HG03039 (cell line): Measurements from ENCODE around the gene MTOR.
"Not testable (repeated sequence)": the region's sequence is repeated elsewhere in the genome, so short reads cannot be mapped to it uniquely, and the experiment has no call there.

Experiments
- ATAC-seq: cut with Tn5 transposase; IDR thresholded peaks from one replicate; pipeline ENCODE4 v1.9.1; 2021; ENCODE audit warnings: mild to moderate bottlenecking, moderate library complexity; ENCODE audit not compliant: unreplicated experiment

The MTOR gene

DNA sequence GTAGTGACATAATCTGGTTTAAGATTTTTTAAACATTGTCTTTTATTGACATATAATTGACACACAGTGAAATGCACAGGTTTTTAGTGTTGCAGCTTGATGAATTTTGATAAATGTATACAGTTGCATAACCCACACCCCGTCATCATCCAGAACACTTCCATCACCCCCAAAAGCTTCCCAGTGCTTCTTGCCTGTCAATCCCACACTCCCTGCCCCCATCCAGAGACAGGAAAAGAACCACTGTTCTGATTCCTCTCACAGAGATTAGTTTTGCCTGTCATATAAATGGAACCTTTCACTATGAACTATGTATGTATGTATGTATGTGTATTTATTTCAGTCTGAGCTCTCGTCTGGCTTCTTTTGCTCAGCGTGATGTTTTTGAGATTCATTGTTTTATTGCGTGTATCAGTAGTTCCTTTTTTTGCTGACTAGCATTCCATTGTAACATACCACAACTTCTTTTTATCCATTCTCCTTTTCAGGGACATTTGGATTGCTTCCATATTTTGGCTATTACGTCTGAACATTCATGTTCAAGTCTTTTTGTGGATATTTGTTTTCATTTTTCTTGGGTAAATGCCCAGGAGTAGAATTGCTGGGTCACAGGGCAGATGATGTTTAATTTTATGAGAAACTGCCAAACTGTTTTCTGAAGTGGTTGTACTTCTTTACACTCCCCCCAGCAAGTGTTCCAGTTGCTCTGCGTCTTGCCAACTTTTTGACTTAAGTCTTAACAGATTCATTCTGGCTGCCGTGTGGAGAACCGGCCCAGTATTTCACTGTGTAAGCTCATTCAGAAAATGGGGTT lies 19.4 kb upstream of the MTOR start:
- ATAC-seq, result no peak

DNA sequence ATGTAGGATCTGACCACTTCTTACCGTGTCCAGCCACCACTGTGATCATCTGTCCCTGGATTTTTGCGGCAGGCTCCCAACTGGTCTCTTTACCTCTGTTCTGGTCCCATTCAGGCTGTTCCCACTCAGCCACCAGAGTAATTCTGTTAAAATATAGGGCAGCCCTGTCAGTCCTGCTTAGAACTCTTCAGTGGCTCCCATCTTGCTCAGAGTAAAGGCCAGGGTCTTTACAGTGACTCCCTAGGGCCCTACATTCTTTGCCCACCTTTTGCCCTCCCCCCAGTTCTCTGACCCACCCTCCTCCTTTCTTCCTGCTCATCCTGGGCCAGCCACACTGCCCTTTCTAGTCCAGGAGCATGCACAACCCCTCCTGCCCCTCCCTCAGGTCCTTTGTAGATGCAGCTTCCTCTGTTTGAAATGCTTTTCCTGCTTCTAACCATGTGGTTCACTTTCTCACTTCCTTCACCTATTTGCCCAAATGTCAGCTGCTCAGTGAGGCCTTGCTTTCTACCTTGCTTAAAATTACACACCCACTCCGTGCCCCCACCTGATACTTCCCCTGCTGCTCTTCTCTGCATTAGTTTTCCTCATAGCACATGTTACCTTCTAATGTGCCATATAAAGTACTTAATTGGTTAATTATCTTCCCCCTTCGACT lies 18.5 kb upstream of the MTOR start:
- no peak for ATAC-seq

DNA sequence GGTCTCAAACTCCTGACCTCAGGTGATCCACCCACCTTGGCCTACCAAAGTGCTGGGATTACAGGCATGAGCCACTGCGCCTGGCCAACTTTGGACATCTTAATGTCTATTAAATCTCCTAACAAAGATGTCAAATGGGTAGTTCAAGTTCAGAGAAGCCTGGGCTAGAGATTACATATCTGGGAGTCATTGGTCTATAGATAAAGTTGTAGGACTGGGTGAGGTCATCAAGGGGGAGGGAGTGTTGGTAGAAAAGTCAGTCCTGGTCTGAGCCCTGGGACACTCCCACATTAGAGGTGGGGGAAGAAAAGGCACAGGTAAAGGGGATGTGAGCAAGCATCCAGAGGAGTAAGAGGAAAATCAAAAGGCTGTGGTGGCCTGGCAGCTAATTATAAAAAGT lies 17.3 kb upstream of the MTOR start:
- no peak for ATAC-seq

DNA sequence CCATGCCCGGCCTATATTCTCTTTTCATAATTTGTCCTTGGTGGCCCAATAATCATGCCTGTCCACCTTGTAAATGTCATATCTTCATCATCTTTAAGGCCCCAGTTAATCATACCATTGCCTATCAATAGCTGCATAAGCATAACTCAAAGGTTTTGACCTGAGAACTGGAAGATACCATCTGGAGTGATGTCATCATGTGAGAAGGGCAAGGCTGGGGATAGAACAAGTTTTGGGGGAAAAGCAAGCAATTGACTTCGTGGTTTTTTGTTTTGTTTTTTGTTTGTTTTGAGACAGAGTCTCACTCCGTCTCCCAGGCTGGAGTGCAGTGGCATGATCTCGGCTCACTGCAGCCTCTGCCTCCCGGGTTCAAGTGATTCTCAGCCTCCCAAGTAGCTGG lies 16.8 kb upstream of the MTOR start:
- no peak for ATAC-seq

DNA sequence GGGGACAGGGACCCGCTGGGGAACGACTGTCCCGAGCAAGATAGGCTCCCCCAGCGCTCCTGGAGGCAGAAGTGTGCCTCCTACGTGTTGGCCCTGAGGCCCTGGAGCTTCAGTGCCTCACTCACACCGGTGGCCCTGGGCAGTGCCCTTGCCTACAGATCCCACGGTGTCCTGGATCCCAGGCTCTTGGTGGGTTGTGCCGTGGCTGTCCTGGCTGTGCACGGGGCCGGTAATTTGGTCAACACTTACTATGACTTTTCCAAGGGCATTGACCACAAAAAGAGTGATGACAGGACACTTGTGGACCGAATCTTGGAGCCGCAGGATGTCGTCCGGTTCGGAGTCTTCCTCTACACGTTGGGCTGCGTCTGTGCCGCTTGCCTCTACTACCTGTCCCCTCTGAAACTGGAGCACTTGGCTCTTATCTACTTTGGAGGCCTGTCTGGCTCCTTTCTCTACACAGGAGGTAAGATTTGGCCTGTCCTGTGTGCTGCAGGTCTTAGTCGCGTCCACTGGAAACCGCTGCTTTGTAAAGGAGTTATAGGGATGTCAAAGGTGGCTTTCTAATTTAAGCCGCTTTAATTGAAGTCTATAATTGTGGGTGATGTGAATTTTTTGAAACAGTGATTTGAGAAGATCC lies 11.4 kb upstream of the MTOR start:
- ATAC-seq, result peak; percentile 20

DNA sequence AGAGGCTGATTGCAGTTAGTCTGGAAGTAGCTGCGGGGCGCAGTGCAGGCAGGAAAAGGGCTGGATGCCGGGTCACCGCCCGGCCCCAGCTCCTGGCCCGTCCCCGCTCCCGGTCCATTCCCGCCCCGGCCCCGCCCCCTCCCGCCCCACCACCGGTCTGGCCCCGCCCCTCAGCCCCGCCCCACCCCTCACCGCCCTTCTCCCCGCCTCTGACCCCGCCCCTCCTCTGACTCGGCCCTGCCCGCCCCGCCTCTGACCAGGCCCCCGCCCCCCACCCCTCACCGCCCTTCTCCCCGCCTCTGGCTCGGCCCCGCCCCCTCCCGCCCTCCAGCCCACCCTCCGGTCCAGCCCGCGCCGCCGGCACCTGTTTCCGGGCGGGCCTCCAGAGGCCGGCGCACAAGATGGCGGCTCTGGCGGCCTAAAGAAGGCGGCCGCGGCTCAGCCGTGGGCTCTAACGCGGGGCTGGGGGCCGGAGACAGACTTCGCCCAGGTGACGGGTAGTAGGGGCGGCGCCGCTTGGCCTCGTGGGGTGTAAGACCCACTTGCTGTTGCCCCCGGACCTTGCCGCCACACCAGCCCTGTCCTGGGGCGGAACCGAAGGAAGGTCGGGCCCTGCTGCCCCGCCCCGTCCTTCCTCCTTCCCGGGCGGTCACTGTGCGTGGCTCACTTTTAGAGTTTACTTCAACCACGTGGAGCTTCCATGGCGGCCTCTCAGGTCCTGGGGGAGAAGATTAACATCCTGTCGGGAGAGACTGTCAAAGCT lies 10.7 kb upstream of the MTOR start, which contains the start of gene UBIAD1:
TSS of gene UBIAD1 (plus strand) at position 367 of the 763 bp plus-strand sequence. CDS start at position 701, 334 bp downstream.
- ATAC-seq, result peak; percentile 70

DNA sequence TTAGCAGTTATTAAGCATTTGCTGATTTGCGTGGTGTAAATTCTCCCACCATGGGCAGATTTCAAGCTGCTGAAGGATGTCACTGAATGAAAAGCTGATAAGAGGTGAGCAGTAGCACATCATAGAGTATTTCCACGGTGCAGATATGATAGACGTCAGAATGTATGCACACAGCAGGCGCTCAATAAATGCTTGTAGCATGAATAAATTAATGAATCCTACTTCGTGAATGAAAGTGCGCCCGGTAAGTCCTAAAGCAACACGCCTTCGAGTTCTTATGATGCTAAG lies 10.1 kb upstream of the MTOR start:
- ATAC-seq, result no peak

DNA sequence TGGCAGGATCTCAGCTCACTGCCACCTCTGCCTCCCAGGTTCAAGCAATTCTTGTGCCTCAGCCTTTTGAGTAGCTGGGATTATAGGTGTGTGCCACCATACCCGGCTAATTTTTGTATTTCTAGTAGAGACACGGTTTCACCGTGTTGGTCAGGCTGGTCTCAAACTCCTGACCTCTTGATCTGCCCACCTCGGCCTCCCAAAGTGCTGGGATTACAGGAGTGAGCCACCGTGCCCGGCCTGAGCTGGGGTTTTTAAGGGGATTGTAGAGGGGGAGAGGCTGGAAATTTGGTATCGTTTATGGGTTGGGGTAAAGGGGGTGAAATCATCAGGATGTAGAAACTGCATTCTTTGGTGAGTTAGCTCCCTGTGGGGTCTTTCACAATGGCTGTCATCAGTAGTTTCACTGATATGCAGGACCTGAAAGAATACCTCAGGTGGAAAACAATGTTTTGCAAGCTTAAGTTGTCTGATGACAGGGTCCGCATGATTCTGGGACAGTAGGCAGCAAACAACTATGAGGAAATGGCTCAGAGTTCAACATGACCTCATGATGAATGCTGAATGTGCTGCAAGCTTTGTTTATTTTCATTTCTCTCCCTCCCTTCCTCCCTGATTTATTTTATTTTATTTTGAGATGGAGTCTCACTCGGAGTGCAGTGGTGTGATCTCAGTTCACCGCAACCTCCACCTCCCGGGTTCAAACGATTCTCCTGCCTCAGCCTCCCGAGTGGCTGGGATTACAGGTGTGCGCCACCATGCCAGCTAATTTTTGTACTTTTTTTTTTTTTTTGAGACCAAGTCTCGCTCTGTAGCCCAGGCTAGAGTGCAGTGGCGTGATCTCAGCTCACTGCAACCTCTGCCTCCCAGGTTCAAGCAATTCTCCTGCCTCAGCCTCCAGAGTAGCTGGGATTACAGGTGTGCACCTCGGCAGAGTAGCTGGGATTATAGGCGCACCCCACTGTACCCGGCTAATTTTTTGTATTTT lies 5.3 kb upstream of the MTOR start:
- ATAC-seq, result not testable (repeated sequence)

DNA sequence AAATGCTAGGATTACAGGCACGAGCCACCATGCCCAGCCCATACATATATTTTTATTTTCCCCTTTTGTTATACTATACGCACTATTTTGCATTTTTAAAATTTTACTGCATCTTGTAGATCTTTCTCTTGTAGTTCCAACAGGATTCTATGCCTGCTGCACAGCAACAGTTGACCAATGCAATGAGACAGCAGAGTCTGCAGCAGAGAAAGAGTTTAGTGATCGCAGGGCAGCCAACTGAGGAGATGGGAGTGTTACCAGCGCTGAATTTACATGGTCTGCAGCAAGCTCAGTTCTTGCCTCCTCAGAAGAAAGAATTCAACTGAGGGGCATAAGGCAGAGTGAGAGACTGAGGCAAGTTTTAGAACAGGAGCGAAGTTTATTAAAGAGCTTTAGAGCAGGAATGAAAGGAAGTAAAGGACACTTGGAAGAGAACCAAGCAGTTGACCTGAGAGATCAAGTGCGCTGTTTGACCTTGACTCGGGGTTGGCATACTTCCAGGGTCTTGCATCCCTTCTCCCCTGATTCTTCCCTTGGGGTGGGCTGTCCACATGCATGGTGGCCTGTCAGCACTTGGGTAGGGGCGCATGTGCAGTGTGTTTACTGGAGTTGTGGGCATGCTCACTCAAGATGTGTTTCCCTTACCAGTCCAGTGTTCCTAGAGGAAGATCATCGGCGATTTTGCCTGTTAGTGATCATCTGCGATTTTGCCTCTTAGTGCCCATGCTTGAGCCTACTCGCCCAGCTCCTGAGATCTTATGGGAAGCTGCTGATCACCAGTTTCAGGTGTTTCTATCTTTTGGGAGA lies 4.1 kb upstream of the MTOR start:
- ATAC-seq, result no peak

DNA sequence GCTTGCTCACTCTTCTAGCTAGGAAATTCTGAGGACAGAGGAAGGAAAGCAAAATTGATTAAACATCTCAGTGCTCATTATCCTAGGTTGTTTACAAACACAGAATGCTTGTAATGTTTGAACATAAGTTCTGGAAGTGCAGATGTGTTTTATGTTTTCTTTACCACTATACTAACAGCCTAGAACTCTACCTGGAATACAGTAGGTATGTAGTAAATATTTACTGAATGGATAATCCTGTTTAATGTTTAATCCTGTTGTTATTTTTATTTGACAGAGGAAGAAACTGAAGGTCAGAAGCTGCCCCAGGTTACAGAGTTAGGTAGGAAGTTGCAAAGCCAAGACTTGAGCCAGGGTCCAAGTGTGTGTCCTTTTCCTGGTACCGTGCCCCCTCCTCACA lies 6.1 kb downstream of the MTOR start:
- no peak for ATAC-seq

DNA sequence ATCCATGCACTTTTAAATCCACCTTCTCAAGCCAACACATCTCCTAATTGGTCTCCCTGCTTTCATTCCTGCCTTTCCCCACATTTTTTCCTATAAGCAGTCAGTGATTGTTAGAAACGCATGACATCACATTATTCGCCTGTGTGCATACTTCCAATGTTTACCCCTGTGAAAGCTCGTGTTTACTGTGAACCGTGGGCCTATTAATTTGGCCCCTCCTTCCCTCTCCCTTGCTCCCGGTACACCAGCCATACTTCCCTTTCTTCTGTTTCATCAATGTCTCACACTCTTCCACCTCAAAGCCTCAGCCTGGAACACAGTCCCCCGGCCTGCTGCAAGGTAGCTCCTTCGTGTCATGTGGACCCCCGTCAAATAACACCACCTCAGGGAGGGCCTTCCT lies 9.1 kb downstream of the MTOR start:
- ATAC-seq, result no peak

DNA sequence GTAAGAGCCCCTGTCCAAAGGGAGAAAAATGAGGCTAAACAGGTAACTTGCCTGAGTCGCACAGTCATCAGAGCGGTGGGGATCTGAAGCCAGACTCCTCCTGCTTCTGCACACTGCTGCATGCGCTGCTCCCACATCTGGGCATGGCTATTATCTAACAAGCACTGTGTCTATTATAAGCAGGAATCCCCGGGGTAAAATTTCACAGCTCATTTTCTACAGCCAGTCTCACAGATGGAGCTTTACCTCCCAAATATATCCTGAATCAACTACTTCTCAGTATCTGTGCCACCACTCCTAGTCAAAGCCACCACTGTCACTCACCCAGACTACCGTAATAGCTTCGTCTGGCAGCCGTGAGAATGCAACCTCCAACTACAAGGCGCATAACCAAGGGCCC lies 9.8 kb downstream of the MTOR start:
- no peak for ATAC-seq

DNA sequence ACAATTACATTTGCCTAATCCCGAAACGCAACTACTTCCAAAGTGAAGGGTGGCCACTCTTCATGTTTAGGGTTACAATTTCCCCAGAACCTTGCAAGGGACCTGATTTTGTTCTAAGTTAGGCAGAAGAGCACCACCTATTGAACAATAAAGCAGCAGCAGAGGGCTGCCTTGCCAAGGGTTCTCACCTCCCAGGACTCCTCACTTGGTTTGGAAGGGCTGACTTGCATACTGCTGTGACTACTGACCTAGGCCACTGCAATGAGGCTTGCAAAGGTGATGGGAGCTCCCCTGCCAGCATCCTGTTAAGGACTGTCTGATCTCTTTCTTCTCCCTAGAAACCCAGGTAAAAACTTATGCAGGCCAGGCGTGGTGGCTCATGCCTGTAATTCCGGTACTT lies 14.2 kb downstream of the MTOR start:
- no peak for ATAC-seq

DNA sequence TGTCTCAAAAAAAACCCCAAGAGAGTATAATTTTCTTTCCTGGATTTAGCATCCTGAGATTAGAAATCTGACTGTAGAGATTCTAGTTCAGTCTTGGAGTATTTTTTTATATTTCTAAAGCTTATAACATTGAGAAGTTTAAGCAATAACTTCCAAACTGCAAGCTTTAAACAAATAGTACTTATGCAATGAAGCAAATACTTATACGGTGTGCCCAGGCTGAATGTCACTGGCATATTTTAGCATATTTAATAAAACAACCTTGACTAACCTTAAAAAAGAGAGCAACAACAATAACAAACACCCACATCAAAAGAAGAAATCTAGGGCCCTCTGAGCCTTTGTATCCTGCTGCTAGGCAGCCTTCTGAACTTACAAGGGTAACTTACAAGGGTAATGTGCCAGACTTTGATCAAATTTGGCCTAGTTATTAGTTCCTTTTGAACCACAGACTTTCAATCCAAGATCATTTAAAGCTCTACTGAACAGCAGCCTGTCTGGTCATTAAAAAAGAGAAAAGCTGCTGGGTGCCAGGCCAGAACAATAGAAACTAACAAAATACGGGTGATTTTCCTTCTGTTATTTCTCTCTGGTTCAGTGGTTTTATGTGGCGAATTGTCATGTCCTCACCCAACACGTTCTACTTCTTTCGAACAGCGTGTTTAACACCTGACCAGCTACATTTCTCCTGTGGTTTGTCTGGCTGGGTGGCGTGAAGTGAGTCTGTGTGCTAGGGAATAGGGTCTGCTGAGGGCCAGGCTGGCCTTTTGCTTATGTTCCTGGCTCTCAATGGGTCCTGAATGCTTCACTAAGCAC lies 16.2 kb downstream of the MTOR start:
- ATAC-seq, result no peak

DNA sequence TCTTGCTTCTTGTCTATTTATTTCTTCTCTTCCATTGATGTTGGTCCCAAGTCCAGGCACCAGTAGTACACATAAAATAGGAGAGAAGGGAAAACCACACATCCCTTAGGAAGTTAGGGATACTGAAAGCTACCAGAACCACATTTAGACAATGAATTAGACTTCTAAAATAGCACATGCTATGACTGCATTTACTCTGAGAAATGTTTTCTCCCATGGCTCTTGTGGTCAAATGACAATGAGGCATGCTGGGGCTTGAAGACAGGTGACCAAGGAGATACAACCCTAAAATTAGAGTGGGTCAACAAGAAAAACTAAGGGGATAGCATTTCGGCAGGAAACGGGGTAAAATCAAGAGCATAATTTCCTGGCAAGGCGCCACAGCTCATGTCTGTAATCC lies 17.1 kb downstream of the MTOR start:
- ATAC-seq, result no peak

DNA sequence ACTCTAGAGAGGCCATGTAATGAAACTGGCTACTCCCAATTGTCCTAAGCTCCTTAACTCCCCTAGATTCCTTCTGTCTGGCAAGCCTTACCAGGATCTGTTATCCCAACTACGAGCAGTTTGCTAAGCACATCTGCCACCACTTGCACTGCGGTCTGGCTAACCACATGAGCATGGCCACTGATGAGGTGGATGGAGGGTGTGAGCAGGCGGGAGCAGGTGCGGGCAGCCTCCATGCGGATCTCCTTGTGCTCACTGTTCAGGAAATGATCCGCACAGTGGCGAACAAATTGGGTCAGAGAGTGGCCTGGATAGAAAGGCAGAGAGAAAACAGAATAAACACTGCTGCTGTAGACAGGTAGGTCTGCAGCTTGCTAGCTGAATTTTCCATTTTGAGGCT lies 24.0 kb downstream of the MTOR start:
- ATAC-seq, result no peak

DNA sequence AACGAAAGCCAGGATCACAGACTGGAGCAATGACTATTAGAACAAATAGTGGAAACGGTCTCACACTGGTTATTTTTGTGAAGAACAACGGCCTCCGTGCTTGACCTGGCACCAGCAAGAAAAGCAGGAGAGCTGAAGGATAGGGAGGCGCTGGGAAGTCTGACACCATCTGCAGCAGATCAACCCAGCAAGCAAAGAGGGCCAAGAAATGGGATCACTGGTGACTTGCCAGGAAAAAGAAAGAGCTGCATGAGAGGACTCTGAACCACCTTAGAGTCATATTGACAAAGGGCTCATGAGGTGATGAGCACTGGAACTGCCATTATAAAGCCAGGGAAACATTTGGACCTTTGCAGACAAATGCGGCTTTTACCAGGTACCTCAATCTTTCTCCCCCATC lies 25.0 kb downstream of the MTOR start:
- no peak for ATAC-seq

DNA sequence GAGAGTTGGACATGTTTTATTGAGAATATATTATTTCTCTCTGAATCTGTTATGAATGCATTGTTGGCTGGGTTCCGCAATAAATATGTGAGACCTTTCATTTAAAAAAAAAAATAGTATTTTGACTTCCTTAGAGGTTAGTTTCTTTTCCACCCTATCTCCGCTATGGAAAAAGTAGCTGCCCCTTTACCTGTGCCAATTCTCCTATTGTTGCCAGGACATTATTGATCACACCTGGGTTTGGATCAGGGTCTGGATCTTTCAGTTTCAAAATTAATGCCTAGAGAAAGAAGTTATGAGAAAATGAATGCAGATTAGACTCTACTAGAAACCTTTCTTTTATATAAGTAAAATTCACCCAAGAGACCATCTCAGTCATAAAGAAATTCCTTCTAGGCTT lies 29.1 kb downstream of the MTOR start:
- no peak for ATAC-seq

DNA sequence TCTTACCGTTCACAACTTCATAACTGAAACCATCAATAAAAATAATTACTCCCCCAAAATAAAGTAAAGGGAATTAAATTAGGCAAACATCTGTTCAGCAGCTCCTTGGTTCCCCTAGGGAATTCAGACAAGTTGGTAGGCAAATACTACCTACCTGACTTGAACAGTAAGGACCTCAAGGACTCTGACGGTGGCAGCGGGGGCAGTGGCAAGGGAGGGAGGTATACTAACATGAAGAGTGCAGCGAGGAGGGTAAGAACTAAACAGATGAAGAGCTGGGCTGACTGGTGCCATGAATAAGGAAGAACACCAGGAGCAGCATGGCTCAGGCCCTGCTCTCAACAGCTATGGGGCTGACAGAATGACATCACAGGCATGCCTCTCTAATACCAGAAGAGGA lies 33.1 kb downstream of the MTOR start:
- no peak for ATAC-seq
